ENCODE results near the gene RCOR1. TPM values are rescaled to one million over a fixed set of nuclear protein-coding genes. Genes with fewer than 3 reads are reported as not detected.
"Not testable (repeated sequence)": the region's sequence is repeated elsewhere in the genome, so short reads cannot be mapped to it uniquely, and the experiment has no call there.

Gene RCOR1
- total and polyA plus RNA-seq, 2 of the 4 experiments (the other 2 are of a cell fraction): 9.0 to 11.2 TPM

GRCh38 chr14:102639611-102640010 is 47.2 kb downstream of the RCOR1 start:
- ATAC-seq (ENCODE audit: low read depth); H3K4me2 ChIP-seq (ENCODE audit: low read depth, low read length); H2BK5ac ChIP-seq (ENCODE audit: low read depth, low read length, poor library complexity, severe bottlenecking); H3K4ac ChIP-seq (ENCODE audit: low read depth, low read length); POLR2A ChIA-PET (ENCODE audit: unreplicated experiment); in situ Hi-C loops (cut with MboI; ENCODE audit: low sequenced_read_pairs); H2BK15ac ChIP-seq (ENCODE audit: low read depth, low read length); H3K23ac ChIP-seq (ENCODE audit: low read depth, low read length); H3K4me1 ChIP-seq (ENCODE audit: control insufficient read depth, insufficient read depth, low read length); H4K8ac ChIP-seq (ENCODE audit: low read depth in 2 of 2, low read length in 2 of 2); H4K91ac ChIP-seq (ENCODE audit: insufficient read depth, low read depth, low read length); H3K56ac ChIP-seq (ENCODE audit: extremely low read depth, insufficient read depth, low read length); BruUV-seq (replicated peaks); H3K27me3 ChIP-seq (ENCODE audit: control insufficient read depth, insufficient read depth, low read length); H3K27ac ChIP-seq (ENCODE audit: insufficient read depth, low read length); H3K18ac ChIP-seq (ENCODE audit: low read depth, low read length); H2AFZ ChIP-seq (replicated peaks; ENCODE audit: low read length, poor library complexity); intact Hi-C loops (cut with micrococcal nuclease); dilution Hi-C loops (cut with HindIII; ENCODE audit: low sequenced_read_pairs, unreplicated experiment); H2AK5ac ChIP-seq (ENCODE audit: low read depth, low read length); H2BK120ac ChIP-seq (ENCODE audit: low read depth, low read length); H2AK9ac ChIP-seq (replicated peaks; ENCODE audit: low read depth, low read length, poor library complexity); H3K9me3 ChIP-seq (ENCODE audit: control insufficient read depth, insufficient read depth, low read length); H3K36me3 ChIP-seq (ENCODE audit: control insufficient read depth, insufficient read depth, low read length); H3K4me3 ChIP-seq (ENCODE audit: insufficient read depth, low read depth, low read length); H4K5ac ChIP-seq (ENCODE audit: low read depth, low read length); DNase-seq; H2BK20ac ChIP-seq (ENCODE audit: low read depth, low read length); H3K9ac ChIP-seq (ENCODE audit: low read depth, low read length); H3K14ac ChIP-seq (replicated peaks; ENCODE audit: low read depth, low read length): not testable (repeated sequence)
- Histone ChIP-seq H3K9me1 (ENCODE audit: insufficient read depth, low read length) (peaks cover 12% of the 10 kb centered on the region), H4K20me1 (ENCODE audit: insufficient read depth, low read length) (peaks cover 39% of the 10 kb centered on the region), H3K79me1 (ENCODE audit: low read depth in 1 of 2, low read length in 2 of 2) (peaks cover 32 to 72% of the 10 kb centered on the region in 2 experiments)
- CTCF ChIA-PET: interaction anchor here (0.6 kb wide), 1 partner anchor 10 kb away, joined by 3 read pairs; no protein-coding TSS in a partner anchor
- no CpG with 5 or more reads among the region's 6 CpGs for WGBS, 2 experiments (ENCODE audit: extremely low coverage in 2 of 2, insufficient read length in 1 of 2)
